ENCODE results near the gene OGT. TPM values are rescaled to one million over a fixed set of nuclear protein-coding genes. Genes with fewer than 3 reads are reported as not detected.

Gene OGT
- total and polyA plus RNA-seq, 2 experiments from 2014 or later = 36.8 to 120 TPM

DNA sequence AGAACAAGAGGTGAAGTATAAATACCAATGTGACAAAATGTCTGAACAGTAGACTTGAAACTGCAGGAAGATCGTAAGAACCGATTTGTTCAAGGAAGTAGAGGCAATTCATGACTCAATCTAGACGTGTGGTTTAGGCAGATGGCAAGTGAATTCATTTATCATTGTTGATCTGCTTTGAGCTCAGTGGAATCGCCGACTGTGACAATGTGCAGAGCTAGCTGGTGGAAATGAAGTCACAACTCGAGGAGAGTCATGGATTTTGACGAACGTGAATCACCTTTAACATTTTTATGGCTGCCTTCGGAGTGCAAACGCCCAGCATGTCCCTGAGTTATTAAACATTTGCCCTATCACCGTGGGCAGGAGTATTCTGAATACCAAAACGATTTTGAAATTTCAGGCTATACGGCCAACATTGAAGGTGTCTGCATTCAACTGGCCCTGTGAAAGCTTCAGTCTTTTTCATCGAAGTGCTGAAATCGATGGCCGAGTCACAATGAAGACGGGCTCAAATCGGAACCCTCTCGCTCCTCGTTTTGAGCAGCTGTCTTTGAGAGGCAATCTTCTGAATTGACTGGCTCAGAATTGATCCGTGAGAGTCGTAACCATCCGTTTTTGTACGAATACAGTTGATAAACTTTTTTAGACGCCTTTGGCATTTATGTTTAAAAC, 689 bp upstream of the OGT start:
- DNase-seq (ENCODE audit: low spot score) = peak; percentile 21
- peak overlapping the region; percentile 58 for H2AFZ ChIP-seq
- WGBS (ENCODE audit: low lambda C conversion rate, missing lambda C conversion rate) = 37% methylated on average over 25 of the region's 25 CpGs

DNA sequence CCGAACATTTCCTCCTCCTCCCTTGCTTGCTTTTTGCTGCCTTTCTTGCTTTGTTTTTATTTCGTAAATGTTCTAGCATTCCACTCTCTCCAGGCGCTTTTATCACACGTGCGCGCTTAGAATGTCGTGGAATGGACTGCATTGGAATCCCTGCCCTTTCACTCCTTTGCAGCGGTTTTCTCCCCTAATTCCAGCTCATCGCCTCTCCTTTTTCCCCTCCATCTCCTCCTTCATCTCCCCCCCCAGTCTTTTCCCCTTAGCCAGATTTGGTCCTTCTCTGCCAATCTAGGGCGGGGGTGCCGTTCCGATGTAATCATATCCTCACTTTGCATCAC, 579 bp downstream of the OGT start:
- DNase-seq (ENCODE audit: low spot score) = no peak
- Histone ChIP-seq H3K9me2 (replicated peaks; ENCODE audit: insufficient read depth) (no peaks in the 10 kb centered on the region), H3K9me3 (ENCODE audit: low read depth) (no peaks in the 10 kb centered on the region), H3K79me2 (peaks cover 57% of the 10 kb centered on the region), H3K4me2 (peak overlapping the region; percentile 74), H3K27ac (peak overlapping the region; percentile 93), H4K20me1 (ENCODE audit: insufficient read depth, poor library complexity, severe bottlenecking) (peaks cover 41% of the 10 kb centered on the region), H2AFZ (peak overlapping the region; percentile 37), H3K4me3 (peak overlapping the region; percentile 67), H3K27me3 (no peaks in the 10 kb centered on the region), H3K4me1 (ENCODE audit: insufficient read depth) (peaks cover 3% of the 10 kb centered on the region), H3K36me3 (replicated peaks; ENCODE audit: insufficient read depth, low read depth) (no peaks in the 10 kb centered on the region)
- TF ChIP-seq EZH2 (IDR thresholded peaks at IDR 0.05; ENCODE audit: borderline replicate concordance) = no peak
- TF ChIP-seq CTCF (IDR thresholded peaks at IDR 0.05; ENCODE audit: poor library complexity) = no peak
- TF ChIP-seq EZH2phosphoT487 (IDR thresholded peaks at IDR 0.05; ENCODE audit: low read depth, severe bottlenecking, unreplicated experiment) = no peak
- 49% methylated on average over 12 of the region's 12 CpGs for WGBS (ENCODE audit: low lambda C conversion rate, missing lambda C conversion rate)

More for the DNA sequence above, 689 bp upstream of the OGT start:
- Histone ChIP-seq H3K4me3 (peak overlapping the region; percentile 49), H3K79me2 (peaks cover 45% of the 10 kb centered on the region), H3K4me2 (peak overlapping the region; percentile 77), H3K9me2 (replicated peaks; ENCODE audit: insufficient read depth) (no peaks in the 10 kb centered on the region), H3K4me1 (ENCODE audit: insufficient read depth) (peaks cover 3% of the 10 kb centered on the region), H3K9me3 (ENCODE audit: low read depth) (no peaks in the 10 kb centered on the region), H3K27me3 (no peaks in the 10 kb centered on the region), H3K27ac (peak overlapping the region; percentile 92), H4K20me1 (ENCODE audit: insufficient read depth, poor library complexity, severe bottlenecking) (peaks cover 30% of the 10 kb centered on the region), H3K36me3 (replicated peaks; ENCODE audit: insufficient read depth, low read depth) (no peaks in the 10 kb centered on the region)
- TF ChIP-seq CTCF (IDR thresholded peaks at IDR 0.05; ENCODE audit: poor library complexity) (no peak), EZH2phosphoT487 (IDR thresholded peaks at IDR 0.05; ENCODE audit: low read depth, severe bottlenecking, unreplicated experiment) (no peak), EZH2 (IDR thresholded peaks at IDR 0.05; ENCODE audit: borderline replicate concordance) (no peak)

DNA sequence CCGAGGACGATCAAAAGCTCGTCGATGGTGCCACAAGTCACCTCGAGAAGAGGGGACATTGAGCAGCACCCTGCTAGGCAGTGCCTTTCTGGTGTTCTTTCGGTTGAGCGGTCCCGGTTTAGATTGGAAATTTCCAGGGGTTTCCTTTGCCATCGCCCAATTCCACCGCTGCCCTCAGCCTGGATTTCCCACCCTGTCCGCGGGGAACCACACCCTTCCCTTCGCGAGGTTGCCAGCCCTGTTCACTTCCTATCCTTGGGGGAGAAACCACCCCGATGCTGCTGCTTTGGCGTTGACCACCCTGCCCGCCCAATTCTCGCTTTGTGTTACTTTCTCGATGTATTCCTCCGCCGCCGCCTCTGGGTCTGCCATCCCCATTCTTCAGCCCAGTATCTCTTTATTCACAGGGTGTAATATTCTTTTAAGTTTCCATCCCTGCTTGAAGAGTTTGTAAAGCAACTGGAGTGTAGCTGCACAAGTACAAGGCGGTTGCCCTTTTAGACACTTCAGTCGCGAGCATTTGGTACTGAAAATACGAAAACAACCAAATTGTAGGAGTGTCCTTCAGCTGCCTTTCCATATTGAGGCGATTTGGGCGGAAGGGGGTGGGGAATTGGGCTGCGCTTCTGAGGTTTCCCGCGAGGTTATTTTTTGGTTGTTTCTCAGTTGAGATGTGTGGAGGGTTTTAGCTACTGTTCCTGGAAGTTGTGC, 1.1 kb downstream of the OGT start:
- H3K4me2 ChIP-seq = peak overlapping the region; percentile 74
- H3K4me3 ChIP-seq = peak overlapping the region; percentile 67
- 45% methylated on average over 31 of the region's 31 CpGs for WGBS (ENCODE audit: low lambda C conversion rate, missing lambda C conversion rate)
- DNase-seq (ENCODE audit: low spot score) = peak; percentile 30
- H3K9me2 ChIP-seq (replicated peaks; ENCODE audit: insufficient read depth) = no peaks in the 10 kb centered on the region
- peak overlapping the region; percentile 37 for H2AFZ ChIP-seq
- peaks cover 3% of the 10 kb centered on the region for H3K4me1 ChIP-seq (ENCODE audit: insufficient read depth)
- peak overlapping the region; percentile 93 for H3K27ac ChIP-seq
- H4K20me1 ChIP-seq (ENCODE audit: insufficient read depth, poor library complexity, severe bottlenecking) = peaks cover 46% of the 10 kb centered on the region
- no peaks in the 10 kb centered on the region for H3K9me3 ChIP-seq (ENCODE audit: low read depth)
- H3K36me3 ChIP-seq (replicated peaks; ENCODE audit: insufficient read depth, low read depth) = no peaks in the 10 kb centered on the region
- H3K27me3 ChIP-seq = no peaks in the 10 kb centered on the region
- peaks cover 63% of the 10 kb centered on the region for H3K79me2 ChIP-seq
- TF ChIP-seq EZH2 (IDR thresholded peaks at IDR 0.05; ENCODE audit: borderline replicate concordance) (no peak), EZH2phosphoT487 (IDR thresholded peaks at IDR 0.05; ENCODE audit: low read depth, severe bottlenecking, unreplicated experiment) (no peak), CTCF (IDR thresholded peaks at IDR 0.05; ENCODE audit: poor library complexity) (no peak)
